HepG2 (cell line): Measurements from ENCODE around the gene PCGF5. TPM values are rescaled to one million over a fixed set of nuclear protein-coding genes. Genes with fewer than 3 reads are reported as not detected.

Experiments used
- ATAC-seq: fragments of 200-7000 bp; cut with Tn5 transposase; 3 replicates; pipeline ENCODE4 v1.9.1; 2020; ENCODE audit warnings: mild to moderate bottlenecking, moderate library complexity
- BruUV-seq: library from RNA; stranded (reverse); fragments of 400-500 nt; replicated peaks from 2 replicates; lab custom pipeline; 2021; lab: Mats Ljungman, UMichigan
- CTCF ChIA-PET: fragments of 300-600 bp; formaldehyde crosslinking; extraction: SDS; loops from one replicate; lab custom pipeline; 2021; ENCODE audit warnings: low total read pairs, inconsistent platforms, low intra/inter-chr PET ratio; lab: Yijun Ruan, JAX
- POLR2A ChIA-PET: fragments of 350-600 bp; sonication (Branson Sonifier 250); formaldehyde crosslinking; loops from one replicate; lab custom pipeline; 2020; ENCODE audit warnings: antibody characterized with exemption, inconsistent platforms; lab: Yijun Ruan, JAX
- DNase-seq: peaks from one replicate; pipeline ENCODE4 v3.0.0-alpha.2; 2015; ENCODE audit warnings: low spot score
- FAIRE-seq: peaks from 3 replicates; lab custom pipeline; 2011; peaks lifted over from hg19 to GRCh38; lab: Jason Lieb, UNC
- H2AFZ ChIP-seq: one replicate; pipeline ENCODE4 v1.6.1; 2011; ENCODE audit warnings: low read length, inconsistent platforms
- H3K27ac ChIP-seq: fragments of 300-600 bp; 3 replicates; pipeline ENCODE4 v1.8.0; 2011; ENCODE audit warnings: mixed run types, mild to moderate bottlenecking, mixed read lengths, low read length, inconsistent platforms; ENCODE audit not compliant: insufficient read depth; ENCODE audit errors: extremely low read length
- H3K27me3 ChIP-seq, 2 experiments: fragments of 200-600 bp in 1 of 2; 2 replicates in 1 of 2; 3 replicates in 1 of 2; pipeline versions ENCODE4 v1.6.0 to v1.8.0; 2011; ENCODE audit warnings: low read length in 2 of 2, mild to moderate bottlenecking in 2 of 2, moderate library complexity in 2 of 2, inconsistent platforms in 1 of 2; ENCODE audit not compliant: insufficient read depth in 2 of 2, control insufficient read depth in 1 of 2
- H3K36me3 ChIP-seq, 2 experiments: fragments of 200-600 bp in 1 of 2; replicated peaks in 1 of 2; 2 replicates in 1 of 2; 3 replicates in 1 of 2; pipeline versions ENCODE4 v1.5.1 to v1.8.0; 2011; ENCODE audit warnings: low read length in 2 of 2, inconsistent platforms in 1 of 2; ENCODE audit not compliant: insufficient read depth in 2 of 2, control insufficient read depth in 1 of 2
- H3K4me1 ChIP-seq: 2 replicates; pipeline ENCODE4 v1.5.1; 2012; ENCODE audit warnings: low read length, inconsistent platforms; ENCODE audit not compliant: insufficient read depth
- H3K4me2 ChIP-seq: 2 replicates; pipeline ENCODE4 v1.6.0; 2011; ENCODE audit warnings: low read depth, low read length, inconsistent platforms
- H3K4me3 ChIP-seq, 3 experiments: fragments of 200-600 bp in 1 of 3; sonication (generic), shearing (Covaris generic) in 1 of 3; replicated peaks in 1 of 3; 2 replicates each; pipeline ENCODE4 v1.5.1; 2011 to 2016; ENCODE audit warnings: low read length in 3 of 3, inconsistent platforms in 2 of 3, low read depth in 2 of 3, mild to moderate bottlenecking in 2 of 3, control low read depth in 1 of 3, mixed read lengths in 1 of 3; ENCODE audit not compliant: insufficient read depth in 1 of 3
- H3K79me2 ChIP-seq: one replicate; pipeline ENCODE4 v1.6.1; 2011; ENCODE audit warnings: low read length, inconsistent platforms; ENCODE audit not compliant: insufficient read depth
- H3K9ac ChIP-seq: 2 replicates; pipeline ENCODE4 v1.6.0; 2011; ENCODE audit warnings: mild to moderate bottlenecking, low read depth, low read length, inconsistent platforms; ENCODE audit not compliant: insufficient read depth
- H3K9me3 ChIP-seq: 2 replicates; pipeline ENCODE4 v1.5.1; 2012; ENCODE audit warnings: mild to moderate bottlenecking, low read length
- H4K20me1 ChIP-seq: 2 replicates; pipeline ENCODE4 v1.6.0; 2011; ENCODE audit warnings: inconsistent platforms, mild to moderate bottlenecking, low read length, moderate library complexity; ENCODE audit not compliant: insufficient read depth
- MED8 ChIP-seq: sonication (generic); formaldehyde crosslinking; IDR thresholded peaks from 2 replicates; pipeline ENCODE4 v1.8.1; 2023; ENCODE audit warnings: mild to moderate bottlenecking, missing genetic modification reagents; ENCODE audit not compliant: insufficient replicate concordance
- MEIS2 ChIP-seq: sonication (generic); formaldehyde crosslinking; IDR thresholded peaks from 2 replicates; pipeline ENCODE4 v1.9.0; 2021; ENCODE audit warnings: mild to moderate bottlenecking, missing genetic modification reagents
- NAIF1 ChIP-seq: sonication (generic); formaldehyde crosslinking; IDR thresholded peaks from 2 replicates; pipeline ENCODE4 v1.5.0; 2020; ENCODE audit warnings: mild to moderate bottlenecking, missing genetic modification reagents, borderline replicate concordance
- POLR2A ChIP-seq, 2 experiments: IDR thresholded peaks; 2 replicates each; pipeline ENCODE4 v1.6.1; 2011; ENCODE audit warnings: low read depth in 2 of 2, low read length in 2 of 2, mild to moderate bottlenecking in 1 of 2, moderate library complexity in 1 of 2; ENCODE audit not compliant: insufficient read depth in 1 of 2
- ZNF207 ChIP-seq: fragments of 450-650 bp; IDR thresholded peaks from 2 replicates; pipeline ENCODE4 v1.6.1; 2016; ENCODE audit warnings: antibody characterized with exemption, borderline replicate concordance
- ZNF225 ChIP-seq: sonication (generic); formaldehyde crosslinking; IDR thresholded peaks from 2 replicates; pipeline ENCODE4 v1.4.0; 2020; ENCODE audit warnings: mild to moderate bottlenecking, missing genetic modification reagents
- ZNF614 ChIP-seq: IDR thresholded peaks from 2 replicates; pipeline ENCODE4 v1.6.1; 2018; ENCODE audit warnings: missing biosample characterization, missing genetic modification reagents, inconsistent platforms, borderline replicate concordance
- ZNF788 ChIP-seq: sonication (generic); formaldehyde crosslinking; IDR thresholded peaks from 2 replicates; pipeline ENCODE4 v1.5.0; 2020; ENCODE audit warnings: mild to moderate bottlenecking, missing genetic modification reagents, borderline replicate concordance
- WGBS: methylation state at CpG from one replicate; pipeline ENCODE4 v1.1.6; 2017; ENCODE audit warnings: low lambda C conversion rate; 5-methylcytosine and 5-hydroxymethylcytosine counted together
- in situ Hi-C: cut with HindIII; loops from 2 replicates; pipeline ENCODE4 v1.10.0; 2017; ENCODE audit warnings: low pct_unique_long_range_greater_than_20kb; ENCODE audit not compliant: extremely low pct_ligation_motif_present
- intact Hi-C: fragments of 100-400 bp; cut with micrococcal nuclease; formaldehyde crosslinking; loops from one replicate; pipeline ENCODE4 v1.10.0; 2022; ENCODE audit not compliant: unreplicated experiment
- polyA plus RNA-seq, 8 experiments: library from polyadenylated mRNA; depleted of rRNA in 3 of 8; stranded (reverse) in 7 of 8; unstranded in 1 of 8; fragments of >200 nt; fragmentation: Illumina TruSeq in 4 of 8; extraction: Trizol in 4 of 8; gene quantifications; 2 replicates each; pipeline versions ENCODE4 v1.2.1 to v1.2.3, GENCODE V29; 2011 to 2016; ENCODE audit warnings: low read depth in 4 of 8, missing spikeins in 1 of 8, mixed read lengths in 1 of 8; ENCODE audit not compliant: insufficient read depth in 1 of 8
- total RNA-seq, 5 experiments: library from RNA; depleted of rRNA; stranded (reverse); fragments of >200 nt; fragmentation: Illumina TruSeq; extraction: Trizol; gene quantifications; 2 replicates each; pipeline ENCODE4 v1.2.3, GENCODE V29; 2016; ENCODE audit warnings: low read depth in 1 of 5
- TF ChIP-seq, protein P1 (sequence below): sonication (generic); formaldehyde crosslinking; IDR thresholded peaks from 2 replicates; pipeline ENCODE4 v1.8.1; 2023; ENCODE audit warnings: mild to moderate bottlenecking, missing genetic modification reagents
- TF ChIP-seq, protein P2 (sequence below): sonication (generic); formaldehyde crosslinking; IDR thresholded peaks from 2 replicates; pipeline ENCODE4 v1.8.0; 2022; ENCODE audit warnings: mild to moderate bottlenecking, missing genetic modification reagents, borderline replicate concordance
- TF ChIP-seq, protein P3 (sequence below): sonication (generic); formaldehyde crosslinking; IDR thresholded peaks from 2 replicates; pipeline ENCODE4 v1.5.0; 2020; ENCODE audit warnings: missing genetic modification reagents
- TF ChIP-seq, protein P4 (sequence below): sonication (generic); formaldehyde crosslinking; IDR thresholded peaks from 2 replicates; pipeline ENCODE4 v1.5.0; 2020; ENCODE audit warnings: missing genetic modification reagents

PCGF5 gene
- total and polyA plus RNA-seq, 2 of the 13 experiments (the other 11 are each of a cell fraction or from before 2014, with no cell fraction given): 61.3 to 138 TPM

DNA sequence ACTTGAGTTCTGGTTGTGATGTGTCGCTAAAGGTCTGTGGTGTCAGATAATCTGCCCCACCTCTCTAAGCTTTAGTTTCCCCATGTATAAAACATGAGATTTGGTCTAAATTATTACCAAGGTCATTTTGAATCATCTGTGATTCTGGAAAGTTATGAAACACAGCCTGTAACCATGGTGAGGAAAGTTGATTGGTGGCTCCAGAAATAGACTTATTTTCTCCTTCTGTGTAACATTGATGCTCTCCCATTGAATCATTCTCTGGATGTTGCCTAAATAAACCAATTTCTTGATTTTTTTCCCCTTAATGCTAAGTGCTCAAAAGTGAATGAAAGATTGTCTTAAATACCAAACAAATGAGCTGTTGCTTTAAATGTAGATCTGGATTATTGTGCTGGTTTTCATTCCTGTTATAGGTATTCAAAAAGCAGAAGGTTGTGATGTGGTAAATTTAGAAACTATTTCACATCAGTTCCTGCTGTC is 30.0 kb upstream of the PCGF5 start:
- Histone ChIP-seq H3K9ac (no peak overlapping the region), H3K4me1 (0 out of 2 replicates have a peak, but pooled peaks cover 2% of the 10 kb centered on the region), H3K4me3 (no peak overlapping the region), H3K9me3 (no peaks in the 10 kb centered on the region), H3K27me3 (no peaks in the 10 kb centered on the region), H2AFZ (no peak overlapping the region), H4K20me1 (no peaks in the 10 kb centered on the region), H3K36me3 (peaks cover 0 to 1% of the 10 kb centered on the region in 2 experiments; a peak in 1 of 5 replicates), H3K4me2 (no peak overlapping the region), H3K79me2 (peaks cover 37% of the 10 kb centered on the region), H3K27ac (no peak overlapping the region)
- 93% methylated on average over 1 of the region's 1 CpG for WGBS
- no TSS peak for BruUV-seq
- in situ Hi-C loops: no loop called here
- TF ChIP-seq, protein P1, sequence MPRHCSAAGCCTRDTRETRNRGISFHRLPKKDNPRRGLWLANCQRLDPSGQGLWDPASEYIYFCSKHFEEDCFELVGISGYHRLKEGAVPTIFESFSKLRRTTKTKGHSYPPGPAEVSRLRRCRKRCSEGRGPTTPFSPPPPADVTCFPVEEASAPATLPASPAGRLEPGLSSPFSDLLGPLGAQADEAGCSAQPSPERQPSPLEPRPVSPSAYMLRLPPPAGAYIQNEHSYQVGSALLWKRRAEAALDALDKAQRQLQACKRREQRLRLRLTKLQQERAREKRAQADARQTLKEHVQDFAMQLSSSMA (CRISPR knock-in tag): no peak
- no peak for TF ChIP-seq POLR2A (IDR thresholded peaks at IDR 0.05; ENCODE audit: insufficient read depth in 1 of 2, low read depth in 2 of 2, low read length in 2 of 2)
- TF ChIP-seq, protein P2, sequence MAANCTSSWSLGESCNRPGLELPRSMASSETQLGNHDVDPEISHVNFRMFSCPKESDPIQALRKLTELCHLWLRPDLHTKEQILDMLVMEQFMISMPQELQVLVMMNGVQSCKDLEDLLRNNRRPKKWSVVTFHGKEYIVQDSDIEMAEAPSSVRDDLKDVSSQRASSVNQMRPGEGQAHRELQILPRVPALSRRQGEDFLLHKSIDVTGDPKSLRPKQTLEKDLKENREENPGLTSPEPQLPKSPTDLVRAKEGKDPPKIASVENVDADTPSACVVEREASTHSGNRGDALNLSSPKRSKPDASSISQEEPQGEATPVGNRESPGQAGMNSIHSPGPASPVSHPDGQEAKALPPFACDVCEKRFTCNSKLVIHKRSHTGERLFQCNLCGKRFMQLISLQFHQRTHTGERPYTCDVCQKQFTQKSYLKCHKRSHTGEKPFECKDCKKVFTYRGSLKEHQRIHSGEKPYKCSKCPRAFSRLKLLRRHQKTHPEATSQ: no peak
- TF ChIP-seq ZNF225 (CRISPR knock-in tag): no peak
- no peak for TF ChIP-seq MED8 (CRISPR knock-in tag)
- TF ChIP-seq MEIS2 (CRISPR knock-in tag): no peak
- TF ChIP-seq ZNF207: no peak
- TF ChIP-seq NAIF1 (CRISPR knock-in tag): no peak
- no peak for TF ChIP-seq ZNF614 (CRISPR knock-in tag)
- TF ChIP-seq ZNF788: no peak
- TF ChIP-seq, protein P3, sequence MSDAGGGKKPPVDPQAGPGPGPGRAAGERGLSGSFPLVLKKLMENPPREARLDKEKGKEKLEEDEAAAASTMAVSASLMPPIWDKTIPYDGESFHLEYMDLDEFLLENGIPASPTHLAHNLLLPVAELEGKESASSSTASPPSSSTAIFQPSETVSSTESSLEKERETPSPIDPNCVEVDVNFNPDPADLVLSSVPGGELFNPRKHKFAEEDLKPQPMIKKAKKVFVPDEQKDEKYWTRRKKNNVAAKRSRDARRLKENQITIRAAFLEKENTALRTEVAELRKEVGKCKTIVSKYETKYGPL (CRISPR knock-in tag): no peak
- TF ChIP-seq, protein P4, sequence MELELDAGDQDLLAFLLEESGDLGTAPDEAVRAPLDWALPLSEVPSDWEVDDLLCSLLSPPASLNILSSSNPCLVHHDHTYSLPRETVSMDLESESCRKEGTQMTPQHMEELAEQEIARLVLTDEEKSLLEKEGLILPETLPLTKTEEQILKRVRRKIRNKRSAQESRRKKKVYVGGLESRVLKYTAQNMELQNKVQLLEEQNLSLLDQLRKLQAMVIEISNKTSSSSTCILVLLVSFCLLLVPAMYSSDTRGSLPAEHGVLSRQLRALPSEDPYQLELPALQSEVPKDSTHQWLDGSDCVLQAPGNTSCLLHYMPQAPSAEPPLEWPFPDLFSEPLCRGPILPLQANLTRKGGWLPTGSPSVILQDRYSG (CRISPR knock-in tag): no peak
- intact Hi-C loops: no loop called here
- CTCF ChIA-PET: no interaction called here
- ATAC-seq (no peak), FAIRE-seq (no peak), DNase-seq (no peak)
- POLR2A ChIA-PET: no interaction called here
